PC-3 (cell line): ENCODE measurements around the gene PDP2. TPM values are rescaled to one million over a fixed set of nuclear protein-coding genes. Genes with fewer than 3 reads are reported as not detected.

ENCODE experiments used
- ATAC-seq: fragments of 200-7000 bp; cut with Tn5 transposase; 2 replicates; pipeline ENCODE4 v1.9.1; 2020; ENCODE audit warnings: mild to moderate bottlenecking, moderate library complexity
- BruUV-seq: library from RNA; stranded (reverse); fragments of 400-500 nt; replicated peaks from 2 replicates; lab custom pipeline; 2021; lab: Mats Ljungman, UMichigan
- CTCF ChIA-PET: fragments of 300-600 bp; sonication (Branson Sonifier 250); formaldehyde crosslinking; loops from one replicate; lab custom pipeline; 2022; ENCODE audit warnings: antibody characterized with exemption; lab: Charles Lee
- POLR2A ChIA-PET: fragments of 300-600 bp; sonication (Branson Sonifier 250); formaldehyde crosslinking; loops from one replicate; lab custom pipeline; 2022; ENCODE audit warnings: antibody characterized with exemption; ENCODE audit not compliant: unreplicated experiment; lab: Charles Lee
- DNase-seq: peaks from one replicate; pipeline ENCODE4 v3.0.0-alpha.2; 2015
- H2AFZ ChIP-seq: fragments of 300-600 bp; sonication (generic); 2 replicates; pipeline ENCODE4 v1.6.0; 2016; ENCODE audit warnings: antibody characterized with exemption, low read length
- H3F3A ChIP-seq: fragments of 300-600 bp; sonication (generic); one replicate; pipeline ENCODE4 v1.6.0; 2017; ENCODE audit warnings: antibody characterized with exemption, low read length, control low read depth, mild to moderate bottlenecking; ENCODE audit not compliant: unreplicated experiment
- H3K27ac ChIP-seq: fragments of 300-600 bp; sonication (generic); 2 replicates; pipeline ENCODE4 v1.5.1; 2016; ENCODE audit warnings: mild to moderate bottlenecking, low read length
- H3K27me3 ChIP-seq: fragments of 300-600 bp; sonication (generic); 2 replicates; pipeline ENCODE4 v1.6.1; 2016; ENCODE audit warnings: low read length, mixed read lengths
- H3K36me3 ChIP-seq: fragments of 300-600 bp; sonication (generic); 2 replicates; pipeline ENCODE4 v1.6.1; 2016; ENCODE audit warnings: low read depth, mixed run types, low read length, mixed read lengths
- H3K4me1 ChIP-seq: fragments of 300-600 bp; sonication (generic); 2 replicates; pipeline ENCODE4 v1.5.1; 2016; ENCODE audit warnings: low read length; ENCODE audit not compliant: insufficient read depth
- H3K4me2 ChIP-seq: fragments of 300-600 bp; sonication (generic); 2 replicates; pipeline ENCODE4 v1.6.0; 2016; ENCODE audit warnings: low read length
- H3K4me3 ChIP-seq: fragments of 300-600 bp; sonication (generic); 2 replicates; pipeline ENCODE4 v1.5.1; 2016; ENCODE audit warnings: mild to moderate bottlenecking, low read length, mixed read lengths
- H3K79me2 ChIP-seq: fragments of 300-600 bp; sonication (generic); 2 replicates; pipeline ENCODE4 v1.6.1; 2017; ENCODE audit warnings: low read length, mixed read lengths
- H3K9ac ChIP-seq: fragments of 300-600 bp; sonication (generic); 2 replicates; pipeline ENCODE4 v1.6.0; 2016; ENCODE audit warnings: mild to moderate bottlenecking, low read length
- H3K9me2 ChIP-seq: fragments of 300-600 bp; sonication (generic); replicated peaks from 2 replicates; pipeline ENCODE4 v1.6.1; 2016; ENCODE audit warnings: mixed run types, low read length, mixed read lengths
- H3K9me3 ChIP-seq: fragments of 300-600 bp; sonication (generic); 2 replicates; pipeline ENCODE4 v1.6.1; 2016; ENCODE audit warnings: low read length, mixed read lengths
- H4K20me1 ChIP-seq: fragments of 300-600 bp; sonication (generic); 2 replicates; pipeline ENCODE4 v1.6.1; 2016; ENCODE audit warnings: low read length, mixed read lengths
- EZH2 ChIP-seq: fragments of 300-600 bp; sonication (generic); IDR thresholded peaks from one replicate; pipeline ENCODE4 v1.6.1; 2017; ENCODE audit warnings: antibody characterized with exemption, mild to moderate bottlenecking, low read length; ENCODE audit not compliant: unreplicated experiment
- EZH2phosphoT487 ChIP-seq: fragments of 300-600 bp; sonication (generic); IDR thresholded peaks from 2 replicates; pipeline ENCODE4 v1.6.1; 2018; ENCODE audit warnings: mild to moderate bottlenecking, antibody characterized with exemption, low read length, borderline replicate concordance
- intact Hi-C: fragments of 100-400 bp; cut with micrococcal nuclease; formaldehyde crosslinking; loops from 2 replicates; pipeline ENCODE4 v1.9.0; 2023
- total RNA-seq: library from RNA; depleted of rRNA; stranded (reverse); fragments of >200 nt; gene quantifications from 2 replicates; pipeline ENCODE4 v1.2.3, GENCODE V29; 2014
- TF ChIP-seq, protein P1 (sequence below): fragments of 300-600 bp; sonication (generic); conservative IDR thresholded peaks from 2 replicates; pipeline ENCODE4 v1.5.1; 2017; ENCODE audit warnings: antibody characterized with exemption, low read depth, mild to moderate bottlenecking, low read length

Gene PDP2
- total RNA-seq, 1 experiment from 2014 or later = 2.8 TPM

GRCh38 chr16:66924527-66925321 lies 44.4 kb downstream of the PDP2 start:
- peaks cover 6% of the 10 kb centered on the region; the same call in 1 of the 2 replicates for H3K4me1 ChIP-seq
- H3K27ac ChIP-seq = no peak overlapping the region
- H3K4me2 ChIP-seq = peak overlapping the region; percentile 80
- peaks cover 13% of the 10 kb centered on the region for H3K27me3 ChIP-seq
- no peak overlapping the region for H3K9ac ChIP-seq
- TF ChIP-seq EZH2 = no peak
- 0 out of 2 replicates have a peak, but pooled peaks have one; percentile 5 for TF ChIP-seq EZH2phosphoT487
- TF ChIP-seq, protein P1, sequence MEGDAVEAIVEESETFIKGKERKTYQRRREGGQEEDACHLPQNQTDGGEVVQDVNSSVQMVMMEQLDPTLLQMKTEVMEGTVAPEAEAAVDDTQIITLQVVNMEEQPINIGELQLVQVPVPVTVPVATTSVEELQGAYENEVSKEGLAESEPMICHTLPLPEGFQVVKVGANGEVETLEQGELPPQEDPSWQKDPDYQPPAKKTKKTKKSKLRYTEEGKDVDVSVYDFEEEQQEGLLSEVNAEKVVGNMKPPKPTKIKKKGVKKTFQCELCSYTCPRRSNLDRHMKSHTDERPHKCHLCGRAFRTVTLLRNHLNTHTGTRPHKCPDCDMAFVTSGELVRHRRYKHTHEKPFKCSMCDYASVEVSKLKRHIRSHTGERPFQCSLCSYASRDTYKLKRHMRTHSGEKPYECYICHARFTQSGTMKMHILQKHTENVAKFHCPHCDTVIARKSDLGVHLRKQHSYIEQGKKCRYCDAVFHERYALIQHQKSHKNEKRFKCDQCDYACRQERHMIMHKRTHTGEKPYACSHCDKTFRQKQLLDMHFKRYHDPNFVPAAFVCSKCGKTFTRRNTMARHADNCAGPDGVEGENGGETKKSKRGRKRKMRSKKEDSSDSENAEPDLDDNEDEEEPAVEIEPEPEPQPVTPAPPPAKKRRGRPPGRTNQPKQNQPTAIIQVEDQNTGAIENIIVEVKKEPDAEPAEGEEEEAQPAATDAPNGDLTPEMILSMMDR = peak; percentile 41; the same call in 1 of the 2 replicates
- intact Hi-C loops = no loop called here
- no peaks in the 10 kb centered on the region for H3F3A ChIP-seq
- DNase-seq (peak; percentile 23), ATAC-seq (peak; percentile 65)
- no peaks in the 10 kb centered on the region for H3K9me3 ChIP-seq
- no peaks in the 10 kb centered on the region for H3K79me2 ChIP-seq
- no peaks in the 10 kb centered on the region for H4K20me1 ChIP-seq
- ChIA-PET CTCF (no interaction called here), POLR2A (no interaction called here)
- BruUV-seq = no TSS peak
- peak overlapping the region; percentile 61 for H3K4me3 ChIP-seq
- no peaks in the 10 kb centered on the region; the same call in 1 of the 2 replicates for H3K36me3 ChIP-seq
- peak overlapping the region; percentile 64; the same call in 1 of the 2 replicates for H2AFZ ChIP-seq
- H3K9me2 ChIP-seq = no peaks in the 10 kb centered on the region

DNA sequence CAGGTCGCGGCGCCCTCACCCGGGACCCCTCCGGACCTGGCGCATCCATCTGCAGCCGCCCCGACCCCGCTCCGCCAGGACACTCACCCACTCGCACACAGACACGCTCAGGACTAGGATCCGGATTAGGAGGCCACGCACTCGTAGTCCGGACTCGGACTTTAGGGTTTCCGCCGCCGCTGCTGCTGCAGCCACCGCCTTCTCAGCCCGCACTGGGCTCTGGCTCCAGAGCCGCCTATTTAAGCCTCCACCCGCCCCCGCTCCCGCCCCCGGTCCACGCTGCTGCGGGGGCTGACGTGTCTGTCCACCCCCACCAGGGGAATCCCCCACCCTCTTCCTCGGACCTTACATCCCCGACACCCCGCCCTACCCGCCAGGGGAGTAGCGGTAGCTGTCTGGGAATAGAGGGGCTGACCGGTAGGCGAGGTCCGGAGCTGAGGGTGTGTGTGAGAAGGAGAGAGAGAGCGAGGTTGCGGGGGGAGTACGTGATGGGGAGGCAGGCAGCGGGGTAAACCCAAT lies 45.1 kb downstream of the PDP2 start, which contains the start of gene RRAD:
RRAD (minus strand) TSS at position 214 of the 519 bp plus-strand sequence. CDS start 356 bp downstream, outside the sequence.
- Histone ChIP-seq H3K36me3 (no peaks in the 10 kb centered on the region; the same call in 1 of the 2 replicates), H3K9me3 (no peaks in the 10 kb centered on the region), H3K4me2 (peak within 1 kb of the TSS; percentile 80), H3K27me3 (peaks cover 13% of the 10 kb centered on the region), H3K27ac (no peak within 1 kb of the TSS), H4K20me1 (no peaks in the 10 kb centered on the region), H3K4me1 (peaks cover 7% of the 10 kb centered on the region; the same call in 1 of the 2 replicates), H3K9me2 (no peaks in the 10 kb centered on the region), H3K79me2 (no peaks in the 10 kb centered on the region), H3K4me3 (peak within 1 kb of the TSS; percentile 61), H2AFZ (peak within 1 kb of the TSS; percentile 64; the same call in 1 of the 2 replicates), H3K9ac (no peak within 1 kb of the TSS), H3F3A (no peaks in the 10 kb centered on the region)
- TF ChIP-seq, protein P1 = no peak
- peak; percentile 69 for TF ChIP-seq EZH2
- ChIA-PET CTCF (no interaction called here), POLR2A (no interaction called here)
- ATAC-seq = peak; percentile 21; the same call in 1 of the 2 replicates
- intact Hi-C loops = no loop called here
- no peak for DNase-seq
- BruUV-seq = no TSS peak
